Measurements from ENCODE around the gene C16orf96.

GRCh38 chr16:4537376-4538343, 18.5 kb upstream of the C16orf96 start:
- TF ChIP-seq, protein P1, sequence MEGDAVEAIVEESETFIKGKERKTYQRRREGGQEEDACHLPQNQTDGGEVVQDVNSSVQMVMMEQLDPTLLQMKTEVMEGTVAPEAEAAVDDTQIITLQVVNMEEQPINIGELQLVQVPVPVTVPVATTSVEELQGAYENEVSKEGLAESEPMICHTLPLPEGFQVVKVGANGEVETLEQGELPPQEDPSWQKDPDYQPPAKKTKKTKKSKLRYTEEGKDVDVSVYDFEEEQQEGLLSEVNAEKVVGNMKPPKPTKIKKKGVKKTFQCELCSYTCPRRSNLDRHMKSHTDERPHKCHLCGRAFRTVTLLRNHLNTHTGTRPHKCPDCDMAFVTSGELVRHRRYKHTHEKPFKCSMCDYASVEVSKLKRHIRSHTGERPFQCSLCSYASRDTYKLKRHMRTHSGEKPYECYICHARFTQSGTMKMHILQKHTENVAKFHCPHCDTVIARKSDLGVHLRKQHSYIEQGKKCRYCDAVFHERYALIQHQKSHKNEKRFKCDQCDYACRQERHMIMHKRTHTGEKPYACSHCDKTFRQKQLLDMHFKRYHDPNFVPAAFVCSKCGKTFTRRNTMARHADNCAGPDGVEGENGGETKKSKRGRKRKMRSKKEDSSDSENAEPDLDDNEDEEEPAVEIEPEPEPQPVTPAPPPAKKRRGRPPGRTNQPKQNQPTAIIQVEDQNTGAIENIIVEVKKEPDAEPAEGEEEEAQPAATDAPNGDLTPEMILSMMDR (IDR thresholded peaks at IDR 0.05): no peak
- TF ChIP-seq NFE2L1 (CRISPR knock-in tag; IDR thresholded peaks at IDR 0.05): no peak
- TF ChIP-seq ZNF121 (CRISPR knock-in tag; IDR thresholded peaks at IDR 0.05): no peak
- TF ChIP-seq JUN (CRISPR knock-in tag; IDR thresholded peaks at IDR 0.05): peak; percentile 51; the same call in 1 of the 2 replicates
- no peak for TF ChIP-seq ZBTB21 (CRISPR knock-in tag; IDR thresholded peaks at IDR 0.05; ENCODE audit: borderline replicate concordance)
- no peak for TF ChIP-seq NR2C2 (CRISPR knock-in tag; IDR thresholded peaks at IDR 0.05)
- TF ChIP-seq, protein P2, sequence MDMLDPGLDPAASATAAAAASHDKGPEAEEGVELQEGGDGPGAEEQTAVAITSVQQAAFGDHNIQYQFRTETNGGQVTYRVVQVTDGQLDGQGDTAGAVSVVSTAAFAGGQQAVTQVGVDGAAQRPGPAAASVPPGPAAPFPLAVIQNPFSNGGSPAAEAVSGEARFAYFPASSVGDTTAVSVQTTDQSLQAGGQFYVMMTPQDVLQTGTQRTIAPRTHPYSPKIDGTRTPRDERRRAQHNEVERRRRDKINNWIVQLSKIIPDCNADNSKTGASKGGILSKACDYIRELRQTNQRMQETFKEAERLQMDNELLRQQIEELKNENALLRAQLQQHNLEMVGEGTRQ (CRISPR knock-in tag; IDR thresholded peaks at IDR 0.05): no peak
- 0 out of 2 replicates have a peak, but pooled peaks have one; percentile 37 for TF ChIP-seq USF1 (CRISPR knock-in tag; IDR thresholded peaks at IDR 0.05)
- no peak for TF ChIP-seq ZNF138 (CRISPR knock-in tag; conservative IDR thresholded peaks at IDR 0.05)
- no peak for TF ChIP-seq TEAD4 (CRISPR knock-in tag; IDR thresholded peaks at IDR 0.05)
- TF ChIP-seq, protein P3, sequence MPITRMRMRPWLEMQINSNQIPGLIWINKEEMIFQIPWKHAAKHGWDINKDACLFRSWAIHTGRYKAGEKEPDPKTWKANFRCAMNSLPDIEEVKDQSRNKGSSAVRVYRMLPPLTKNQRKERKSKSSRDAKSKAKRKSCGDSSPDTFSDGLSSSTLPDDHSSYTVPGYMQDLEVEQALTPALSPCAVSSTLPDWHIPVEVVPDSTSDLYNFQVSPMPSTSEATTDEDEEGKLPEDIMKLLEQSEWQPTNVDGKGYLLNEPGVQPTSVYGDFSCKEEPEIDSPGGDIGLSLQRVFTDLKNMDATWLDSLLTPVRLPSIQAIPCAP (CRISPR knock-in tag; IDR thresholded peaks at IDR 0.05): no peak
- no peak for TF ChIP-seq ATF2 (CRISPR knock-in tag; IDR thresholded peaks at IDR 0.05; ENCODE audit: borderline replicate concordance, low read depth)
- no peak for TF ChIP-seq CREB1 (CRISPR knock-in tag; IDR thresholded peaks at IDR 0.05)

All from WTC11 (cell line).